HG03103 (cell line): Measurements from ENCODE around the gene TSHZ2.
"Not testable (repeated sequence)": the region's sequence is repeated elsewhere in the genome, so short reads cannot be mapped to it uniquely, and the experiment has no call there.

Experiments used
- ATAC-seq: cut with Tn5 transposase; IDR thresholded peaks from one replicate; pipeline ENCODE4 v1.9.1; 2021; ENCODE audit warnings: low read depth; ENCODE audit not compliant: unreplicated experiment

Gene TSHZ2

GRCh38 chr20:53296451-53297153 is 324.4 kb downstream of the TSHZ2 start:
- no peak for ATAC-seq

GRCh38 chr20:53297154-53297529 is 325.0 kb downstream of the TSHZ2 start:
- ATAC-seq: no peak

GRCh38 chr20:53298260-53298659 is 326.1 kb downstream of the TSHZ2 start:
- no peak for ATAC-seq

GRCh38 chr20:53298911-53299310 is 326.8 kb downstream of the TSHZ2 start:
- no peak for ATAC-seq

GRCh38 chr20:53299831-53300230 is 327.7 kb downstream of the TSHZ2 start:
- no peak for ATAC-seq

- ATAC-seq: no peak
Observed at GRCh38 chr20:53301869-53302268, 329.7 kb downstream of the TSHZ2 start.

- ATAC-seq: no peak
Observed at GRCh38 chr20:53302695-53303412, 330.7 kb downstream of the TSHZ2 start.

- no peak for ATAC-seq
Observed at GRCh38 chr20:53303413-53303760, 331.2 kb downstream of the TSHZ2 start.

GRCh38 chr20:53304146-53304545 is 332.0 kb downstream of the TSHZ2 start:
- ATAC-seq: no peak

- ATAC-seq: no peak
Observed at GRCh38 chr20:53306192-53306805, 334.1 kb downstream of the TSHZ2 start.

- ATAC-seq: no peak
Observed at GRCh38 chr20:53307964-53308597, 335.9 kb downstream of the TSHZ2 start.

GRCh38 chr20:53309515-53309914 is 337.4 kb downstream of the TSHZ2 start:
- ATAC-seq: no peak

GRCh38 chr20:53312957-53313356 is 340.8 kb downstream of the TSHZ2 start:
- no peak for ATAC-seq

- ATAC-seq: no peak
Observed at GRCh38 chr20:53316206-53316937, 344.2 kb downstream of the TSHZ2 start.

GRCh38 chr20:53319200-53319599 is 347.0 kb downstream of the TSHZ2 start:
- ATAC-seq: no peak

GRCh38 chr20:53319716-53320115 is 347.6 kb downstream of the TSHZ2 start:
- ATAC-seq: no peak

- no peak for ATAC-seq
Observed at GRCh38 chr20:53320701-53321100, 348.5 kb downstream of the TSHZ2 start.

- no peak for ATAC-seq
Observed at GRCh38 chr20:53321596-53321995, 349.4 kb downstream of the TSHZ2 start.

GRCh38 chr20:53322651-53323050 is 350.5 kb downstream of the TSHZ2 start:
- ATAC-seq: no peak

- ATAC-seq: not testable (repeated sequence)
Observed at GRCh38 chr20:53323460-53323859, 351.3 kb downstream of the TSHZ2 start.

GRCh38 chr20:53324816-53325215 is 352.7 kb downstream of the TSHZ2 start:
- no peak for ATAC-seq
